Activated CD8-positive, alpha-beta memory T cell treated with anti-CD3 and anti-CD28 coated beads, Interleukin-2, amount 10 ng/mL, durations not matched to agents 7 days and 5 days (primary cell): ENCODE data around the gene DPYD. TPM values are rescaled to one million over a fixed set of nuclear protein-coding genes. Genes with fewer than 3 reads are reported as not detected.

ENCODE experiments used
- ATAC-seq: fragments of 150-1000 bp; cut with Tn5 transposase; one replicate; pipeline ENCODE4 v1.10.0; 2021; ENCODE audit warnings: moderate library complexity
- CTCF ChIA-PET: fragments of 350-600 bp; sonication (Branson Sonifier 250); formaldehyde crosslinking; loops from one replicate; lab custom pipeline; 2021; ENCODE audit warnings: antibody characterized with exemption; lab: Charles Lee
- DNase-seq: peaks from one replicate; pipeline ENCODE4 v3.0.0-alpha.2; 2020
- H3K27ac Mint-ChIP-seq: one replicate; pipeline ENCODE4 v1.8.0; 2021; ENCODE audit warnings: mild to moderate bottlenecking, mixed read lengths
- H3K27me3 Mint-ChIP-seq: one replicate; pipeline ENCODE4 v1.8.0; 2021; ENCODE audit warnings: mixed read lengths
- H3K36me3 Mint-ChIP-seq: one replicate; pipeline ENCODE4 v1.8.0; 2021; ENCODE audit warnings: mild to moderate bottlenecking, mixed read lengths
- H3K4me1 Mint-ChIP-seq: one replicate; pipeline ENCODE4 v1.8.0; 2021; ENCODE audit warnings: mixed read lengths
- H3K4me3 Mint-ChIP-seq: one replicate; pipeline ENCODE4 v1.8.0; 2021; ENCODE audit warnings: mild to moderate bottlenecking, moderate library complexity, mixed read lengths
- H3K9me3 Mint-ChIP-seq: one replicate; pipeline ENCODE4 v1.8.0; 2022; ENCODE audit warnings: low read depth, mixed read lengths
- total RNA-seq, 2 experiments: library from RNA; stranded (reverse); gene quantifications; one replicate each; pipeline ENCODE4 v1.2.3, GENCODE V29; 2021

DPYD gene
- total RNA-seq, 2 experiments from 2014 or later, result 31.4 to 42.3 TPM

- DNase-seq (no peak), ATAC-seq (no peak)
- H3K27me3 Mint-ChIP-seq, result no peaks in the 10 kb centered on the region
- H3K9me3 Mint-ChIP-seq, result no peaks in the 10 kb centered on the region
- H3K36me3 Mint-ChIP-seq, result peaks cover 9% of the 10 kb centered on the region
- H3K4me3 Mint-ChIP-seq, result peak overlapping the region; percentile 96
- peaks cover 44% of the 10 kb centered on the region for H3K4me1 Mint-ChIP-seq
- peak overlapping the region; percentile 98 for H3K27ac Mint-ChIP-seq
- CTCF ChIA-PET, result interaction anchor here (1.0 to 3.0 kb wide), 3 partner anchors 25 to 128 kb away, joined by 3 to 17 read pairs (median 4); no protein-coding TSS in a partner anchor
Measured at GRCh38 chr1:97920276-97920831, 480 bp downstream of the DPYD start.

DNA sequence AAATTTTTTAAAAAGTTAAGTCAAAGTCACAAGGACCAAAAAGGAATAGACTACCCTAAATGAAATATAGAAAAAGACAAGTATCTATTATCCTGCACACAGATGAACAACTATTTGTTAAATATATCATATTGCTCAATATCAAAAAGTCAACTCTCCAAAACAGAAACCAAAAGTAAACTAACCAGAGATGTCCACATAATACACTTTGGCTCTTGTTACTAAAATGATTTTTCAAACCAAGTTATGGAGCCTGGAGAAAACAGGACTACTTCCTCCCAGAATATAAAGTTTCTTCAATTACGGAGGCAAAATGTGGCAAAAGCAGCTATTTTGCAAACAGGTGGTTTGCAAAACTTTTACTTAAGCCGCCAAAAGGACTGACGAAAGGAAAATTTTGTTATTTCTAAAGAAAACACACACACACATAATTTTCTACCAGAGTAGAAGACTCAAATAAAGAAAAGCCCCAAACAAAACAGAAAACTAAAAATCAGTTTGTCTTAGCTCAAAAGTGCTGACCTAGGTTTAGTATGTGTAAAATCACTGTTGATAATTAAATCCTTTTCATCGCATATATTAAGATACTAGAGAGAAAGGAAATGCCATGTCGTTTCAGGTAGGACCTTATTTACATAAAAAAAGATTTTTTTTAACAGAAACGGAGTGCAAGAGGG is 1.1 kb downstream of the DPYD start:
- peak overlapping the region; percentile 96 for H3K4me3 Mint-ChIP-seq
- CTCF ChIA-PET, result interaction anchor here (1.0 to 3.0 kb wide), 3 partner anchors 24 to 129 kb away, joined by 3 to 17 read pairs (median 4); no protein-coding TSS in a partner anchor
- no peak for ATAC-seq
- H3K9me3 Mint-ChIP-seq, result no peaks in the 10 kb centered on the region
- peaks cover 40% of the 10 kb centered on the region for H3K4me1 Mint-ChIP-seq
- peak overlapping the region; percentile 98 for H3K27ac Mint-ChIP-seq
- H3K36me3 Mint-ChIP-seq, result peaks cover 9% of the 10 kb centered on the region
- DNase-seq, result no peak
- no peaks in the 10 kb centered on the region for H3K27me3 Mint-ChIP-seq

- CTCF ChIA-PET, result interaction anchor here (0.8 to 3.0 kb wide), 2 partner anchors 25 to 129 kb away, joined by 3 to 17 read pairs; no protein-coding TSS in a partner anchor
- Mint-ChIP-seq H3K27me3 (no peaks in the 10 kb centered on the region), H3K4me1 (peaks cover 44% of the 10 kb centered on the region), H3K36me3 (peaks cover 9% of the 10 kb centered on the region), H3K4me3 (peak overlapping the region; percentile 96), H3K9me3 (no peaks in the 10 kb centered on the region), H3K27ac (peak overlapping the region; percentile 48)
- ATAC-seq (no peak), DNase-seq (no peak)
Measured at GRCh38 chr1:97918961-97919360, 1.9 kb downstream of the DPYD start.

DNA sequence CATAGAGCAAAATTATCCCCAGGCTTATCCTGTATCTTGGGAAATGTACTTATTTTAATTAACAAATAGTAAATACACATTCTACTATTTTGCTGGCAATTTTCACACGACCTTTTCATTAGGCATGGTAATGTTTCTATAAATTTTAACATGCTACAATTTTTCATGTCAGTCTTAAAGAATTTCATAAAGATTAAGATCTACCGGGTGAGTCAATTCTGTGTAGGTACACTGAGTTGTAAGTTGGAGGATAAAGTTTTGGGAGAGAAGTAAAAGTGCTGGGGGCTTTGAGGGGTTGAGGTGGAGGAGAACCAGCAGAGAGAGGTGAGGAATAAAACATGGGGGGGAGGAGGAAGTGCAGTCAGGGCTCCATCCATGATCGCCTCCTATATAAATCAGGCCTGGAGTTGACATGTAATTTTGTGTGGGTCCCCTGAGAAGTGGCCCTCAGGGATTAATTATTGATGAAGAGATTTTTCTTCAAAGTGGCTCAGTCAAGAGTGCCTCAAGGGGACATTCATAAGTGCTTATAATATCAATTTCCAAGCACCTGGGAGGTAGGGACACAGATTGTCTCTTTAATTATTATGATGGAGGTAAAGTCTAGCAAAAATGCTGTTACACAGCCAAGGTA is 7.2 kb downstream of the DPYD start:
- CTCF ChIA-PET, result no interaction called here
- Mint-ChIP-seq H3K4me3 (no peak overlapping the region), H3K36me3 (peaks cover 11% of the 10 kb centered on the region), H3K4me1 (peaks cover 34% of the 10 kb centered on the region), H3K27me3 (no peaks in the 10 kb centered on the region), H3K9me3 (no peaks in the 10 kb centered on the region), H3K27ac (no peak overlapping the region)
- DNase-seq, result no peak
- no peak for ATAC-seq

DNA sequence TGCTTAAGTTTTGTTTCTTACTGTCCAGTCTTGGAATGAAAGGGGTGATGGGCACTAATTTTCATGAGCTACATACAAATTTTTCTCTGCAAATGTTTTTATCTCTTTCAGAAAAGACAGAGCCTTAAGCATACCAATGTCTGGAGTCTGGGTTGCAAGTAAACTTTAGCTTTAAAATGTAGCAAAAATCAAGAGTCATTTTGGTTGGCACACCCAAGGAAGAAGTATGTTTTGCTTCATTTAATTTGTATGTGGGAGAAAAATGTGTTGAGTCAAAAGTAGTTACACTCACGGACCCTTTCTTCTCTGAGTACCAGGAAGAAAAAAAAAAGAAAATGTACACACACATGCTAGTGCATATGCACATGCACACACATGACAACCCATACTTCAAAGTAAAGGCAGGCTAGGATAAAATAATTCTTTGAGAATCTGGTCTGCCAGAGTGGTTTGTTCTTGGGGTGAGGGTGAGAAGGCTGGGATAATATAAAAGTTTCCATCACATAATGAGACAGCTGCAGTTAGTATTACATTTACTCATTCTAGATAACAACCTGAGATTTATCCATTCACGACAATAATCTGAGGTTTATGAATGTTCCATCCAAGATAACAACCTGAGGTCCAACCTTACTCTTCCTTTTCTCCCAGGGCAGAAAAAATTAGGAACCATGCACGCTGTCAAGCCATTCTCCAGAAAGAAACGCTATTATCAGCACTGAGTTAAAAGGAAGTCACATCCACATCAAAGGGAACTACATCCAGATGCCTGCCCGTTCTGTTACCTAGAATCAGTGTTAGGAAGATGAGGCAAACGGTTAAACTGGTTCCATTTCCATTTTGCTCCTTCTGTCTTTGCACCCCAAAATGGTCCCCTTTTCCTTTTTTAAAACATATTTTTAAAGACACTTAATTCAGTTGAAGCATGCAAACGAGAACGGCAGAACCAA is 9.3 kb downstream of the DPYD start:
- Mint-ChIP-seq H3K4me1 (peaks cover 20% of the 10 kb centered on the region), H3K27me3 (no peaks in the 10 kb centered on the region), H3K4me3 (no peak overlapping the region), H3K36me3 (peaks cover 8% of the 10 kb centered on the region), H3K27ac (no peak overlapping the region), H3K9me3 (no peaks in the 10 kb centered on the region)
- DNase-seq (no peak), ATAC-seq (no peak)
- CTCF ChIA-PET, result no interaction called here

GRCh38 chr1:97909266-97909665 is 11.6 kb downstream of the DPYD start:
- Mint-ChIP-seq H3K27me3 (no peaks in the 10 kb centered on the region), H3K4me1 (peaks cover 17% of the 10 kb centered on the region)
- no peak for DNase-seq

GRCh38 chr1:97907886-97908285 is 12.9 kb downstream of the DPYD start:
- CTCF ChIA-PET, result no interaction called here
- H3K36me3 Mint-ChIP-seq, result peaks cover 2% of the 10 kb centered on the region
- ATAC-seq (no peak), DNase-seq (no peak)
- peaks cover 19% of the 10 kb centered on the region for H3K4me1 Mint-ChIP-seq
- H3K4me3 Mint-ChIP-seq, result no peak overlapping the region
- no peaks in the 10 kb centered on the region for H3K9me3 Mint-ChIP-seq
- no peaks in the 10 kb centered on the region for H3K27me3 Mint-ChIP-seq
- no peak overlapping the region for H3K27ac Mint-ChIP-seq

More at GRCh38 chr1:97909266-97909665, 11.6 kb downstream of the DPYD start:
- Mint-ChIP-seq H3K27ac (no peak overlapping the region), H3K36me3 (peaks cover 4% of the 10 kb centered on the region), H3K9me3 (no peaks in the 10 kb centered on the region), H3K4me3 (no peak overlapping the region)
- ATAC-seq, result no peak
- CTCF ChIA-PET, result no interaction called here

GRCh38 chr1:97906567-97907241 is 14.1 kb downstream of the DPYD start:
- no peaks in the 10 kb centered on the region for H3K27me3 Mint-ChIP-seq
- H3K36me3 Mint-ChIP-seq, result no peaks in the 10 kb centered on the region
- no peaks in the 10 kb centered on the region for H3K9me3 Mint-ChIP-seq
- H3K4me3 Mint-ChIP-seq, result no peak overlapping the region
- CTCF ChIA-PET, result interaction anchor here (1.2 kb wide), 1 partner anchor 9 kb away, joined by 4 read pairs; no protein-coding TSS in a partner anchor
- no peak overlapping the region for H3K27ac Mint-ChIP-seq
- DNase-seq, result no peak
- no peak for ATAC-seq
- H3K4me1 Mint-ChIP-seq, result peaks cover 14% of the 10 kb centered on the region

- Mint-ChIP-seq H3K4me1 (peaks cover 17% of the 10 kb centered on the region), H3K36me3 (peaks cover 2% of the 10 kb centered on the region), H3K27ac (no peak overlapping the region), H3K4me3 (no peak overlapping the region), H3K9me3 (peaks cover 2% of the 10 kb centered on the region), H3K27me3 (no peaks in the 10 kb centered on the region)
- CTCF ChIA-PET, result interaction anchor here (1.2 kb wide), 1 partner anchor 10 kb away, joined by 4 read pairs; no protein-coding TSS in a partner anchor
- no peak for DNase-seq
- ATAC-seq, result no peak
Measured at GRCh38 chr1:97905141-97905940, 15.5 kb downstream of the DPYD start.

DNA sequence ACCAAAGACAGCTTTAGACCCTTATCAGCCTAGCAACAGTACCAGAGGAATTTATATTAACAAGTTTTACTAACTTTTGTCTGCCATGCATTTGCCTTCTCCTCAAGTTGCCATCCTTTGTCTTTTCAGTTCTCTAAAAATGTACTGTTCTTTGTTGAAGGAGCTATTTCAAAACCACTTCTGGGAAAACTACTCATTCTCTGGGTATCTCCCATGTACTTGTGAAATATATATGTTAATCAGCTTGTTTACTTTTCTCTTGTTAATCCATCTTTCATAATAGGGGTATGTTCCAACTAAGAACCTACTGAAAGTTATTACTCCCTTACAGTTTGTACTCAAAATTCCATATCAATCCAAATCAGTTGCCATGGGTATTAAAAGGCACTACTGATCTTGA is 16.3 kb downstream of the DPYD start:
- no peaks in the 10 kb centered on the region for H3K27me3 Mint-ChIP-seq
- CTCF ChIA-PET, result no interaction called here
- H3K36me3 Mint-ChIP-seq, result peaks cover 6% of the 10 kb centered on the region
- H3K9me3 Mint-ChIP-seq, result peaks cover 2% of the 10 kb centered on the region
- peaks cover 17% of the 10 kb centered on the region for H3K4me1 Mint-ChIP-seq
- no peak overlapping the region for H3K4me3 Mint-ChIP-seq
- H3K27ac Mint-ChIP-seq, result no peak overlapping the region
- no peak for ATAC-seq
- no peak for DNase-seq

GRCh38 chr1:97903626-97904025 is 17.2 kb downstream of the DPYD start:
- Mint-ChIP-seq H3K36me3 (peaks cover 15% of the 10 kb centered on the region), H3K4me3 (no peak overlapping the region), H3K27ac (no peak overlapping the region), H3K27me3 (no peaks in the 10 kb centered on the region), H3K9me3 (peaks cover 4% of the 10 kb centered on the region), H3K4me1 (peaks cover 17% of the 10 kb centered on the region)
- ATAC-seq (no peak), DNase-seq (no peak)
- CTCF ChIA-PET, result no interaction called here

GRCh38 chr1:97902067-97902466 is 18.8 kb downstream of the DPYD start:
- DNase-seq, result no peak
- ATAC-seq, result no peak
- Mint-ChIP-seq H3K4me3 (no peak overlapping the region), H3K4me1 (peaks cover 17% of the 10 kb centered on the region), H3K36me3 (peaks cover 24% of the 10 kb centered on the region), H3K27ac (no peak overlapping the region), H3K27me3 (no peaks in the 10 kb centered on the region), H3K9me3 (peaks cover 4% of the 10 kb centered on the region)
- CTCF ChIA-PET, result no interaction called here
